ENCODE data around the gene SLC30A3.
"Not testable (repeated sequence)": the region's sequence is repeated elsewhere in the genome, so short reads cannot be mapped to it uniquely, and the experiment has no call there.

Gene SLC30A3

GRCh38 chr2:27285481-27285880 is 22.6 kb upstream of the SLC30A3 start:
- DNase-seq: no peak

GRCh38 chr2:27284996-27285395 is 22.1 kb upstream of the SLC30A3 start:
- DNase-seq: no peak

GRCh38 chr2:27282892-27283291 is 20.0 kb upstream of the SLC30A3 start:
- DNase-seq: no peak

GRCh38 chr2:27281855-27282559 is 19.2 kb upstream of the SLC30A3 start, which contains the start of gene TRIM54:
Gene TRIM54, plus strand, starts transcription at chr2:27282429. Its CDS starts 303 bp downstream, at chr2:27282732.
- no peak for DNase-seq

- no peak for DNase-seq
These were observed 18.6 kb upstream of the SLC30A3 start for GRCh38 chr2:27281442-27281841.

GRCh38 chr2:27280826-27281225 is 18.0 kb upstream of the SLC30A3 start:
- peak in 1 of 5 experiments; percentile 16 for DNase-seq

- DNase-seq: no peak
These were observed 15.2 kb upstream of the SLC30A3 start for GRCh38 chr2:27278010-27278409.

- no peak for DNase-seq
These were observed 12.6 kb upstream of the SLC30A3 start, which contains the start of gene DNAJC5G for GRCh38 chr2:27275211-27276150. Gene DNAJC5G, plus strand, starts transcription at chr2:27275433. Its CDS starts 1,296 bp downstream, at chr2:27276729.

- DNase-seq: not testable (repeated sequence)
These were observed 10.0 kb upstream of the SLC30A3 start for GRCh38 chr2:27272537-27273522.

GRCh38 chr2:27271631-27272340 is 8.9 kb upstream of the SLC30A3 start:
- DNase-seq: no peak

GRCh38 chr2:27270670-27271069 is 7.8 kb upstream of the SLC30A3 start:
- DNase-seq: no peak

- DNase-seq: no peak
These were observed 7.3 kb upstream of the SLC30A3 start for GRCh38 chr2:27270131-27270530.

GRCh38 chr2:27268296-27268695 is 5.4 kb upstream of the SLC30A3 start:
- DNase-seq: not testable (repeated sequence)

- no peak for DNase-seq
These were observed 2.7 kb upstream of the SLC30A3 start for GRCh38 chr2:27265536-27265870.

- DNase-seq: peak; percentile 35 to 57 (median 48)
These were observed 2.1 kb upstream of the SLC30A3 start for GRCh38 chr2:27264753-27265535.

GRCh38 chr2:27264253-27264752 is 1.5 kb upstream of the SLC30A3 start:
- peak in 1 of 5 experiments; percentile 19 for DNase-seq

- DNase-seq: peak in 1 of 5 experiments; percentile 23
These were observed 723 bp upstream of the SLC30A3 start for GRCh38 chr2:27263287-27264252.

GRCh38 chr2:27261926-27262298 is 935 bp downstream of the SLC30A3 start:
- DNase-seq: no peak

- no peak for DNase-seq
These were observed 1.5 kb downstream of the SLC30A3 start for GRCh38 chr2:27261241-27261925.

Data from T-helper 2 cell (primary cell).